Measurements from ENCODE around the gene ZNF35.

Gene ZNF35

GRCh38 chr3:44648564-44649229 is at the start of gene ZNF35:
TSS of gene ZNF35 (plus strand) at chr3:44648732. CDS start at chr3:44651068, 2,336 bp downstream.
- peak; percentile 40 for DNase-seq
- Mint-ChIP-seq H3K36me3 (ENCODE audit: low read depth) (peaks cover 52% of the 10 kb centered on the region), H3K4me3 (peak within 1 kb of the TSS; percentile 79), H3K27me3 (peaks cover 13% of the 10 kb centered on the region), H3K9me3 (peaks cover 45% of the 10 kb centered on the region), H3K4me1 (peaks cover 13% of the 10 kb centered on the region), H3K27ac (no peak within 1 kb of the TSS)
- peak; percentile 54 for ATAC-seq

GRCh38 chr3:44601749-44602148 is 46.8 kb upstream of the ZNF35 start:
- DNase-seq (no peak), ATAC-seq (no peak)
- Mint-ChIP-seq H3K4me1 (no peaks in the 10 kb centered on the region), H3K27ac (no peak overlapping the region), H3K9me3 (peaks cover 9% of the 10 kb centered on the region), H3K27me3 (peaks cover 4% of the 10 kb centered on the region), H3K4me3 (no peak overlapping the region), H3K36me3 (ENCODE audit: low read depth) (peaks cover 7% of the 10 kb centered on the region)

GRCh38 chr3:44612678-44613077 is 35.9 kb upstream of the ZNF35 start:
- Mint-ChIP-seq H3K4me3 (no peak overlapping the region), H3K9me3 (peaks cover 4% of the 10 kb centered on the region), H3K4me1 (no peaks in the 10 kb centered on the region), H3K27ac (no peak overlapping the region), H3K27me3 (peaks cover 2% of the 10 kb centered on the region), H3K36me3 (ENCODE audit: low read depth) (peaks cover 5% of the 10 kb centered on the region)
- no peak for DNase-seq
- ATAC-seq = no peak

GRCh38 chr3:44624749-44625480 is 23.6 kb upstream of the ZNF35 start, which contains the start of gene ZNF197:
TSS of gene ZNF197 (plus strand) at chr3:44625036. CDS start at chr3:44629155, 4,119 bp downstream.
- peak within 1 kb of the TSS; percentile 88 for H3K4me3 Mint-ChIP-seq
- peaks cover 33% of the 10 kb centered on the region for H3K4me1 Mint-ChIP-seq
- ATAC-seq (peak; percentile 93), DNase-seq (peak; percentile 69)
- no peaks in the 10 kb centered on the region for H3K27me3 Mint-ChIP-seq
- peak within 1 kb of the TSS; percentile 73 for H3K27ac Mint-ChIP-seq
- H3K9me3 Mint-ChIP-seq = peaks cover 3% of the 10 kb centered on the region
- peaks cover 13% of the 10 kb centered on the region for H3K36me3 Mint-ChIP-seq (ENCODE audit: low read depth)

GRCh38 chr3:44628716-44629115 is 19.8 kb upstream of the ZNF35 start:
- Mint-ChIP-seq H3K9me3 (peaks cover 3% of the 10 kb centered on the region), H3K36me3 (ENCODE audit: low read depth) (peaks cover 42% of the 10 kb centered on the region), H3K27me3 (no peaks in the 10 kb centered on the region), H3K27ac (no peak overlapping the region), H3K4me1 (peaks cover 33% of the 10 kb centered on the region), H3K4me3 (no peak overlapping the region)
- no peak for ATAC-seq
- no peak for DNase-seq

GRCh38 chr3:44632193-44632592 is 16.3 kb upstream of the ZNF35 start:
- H3K36me3 Mint-ChIP-seq (ENCODE audit: low read depth) = peaks cover 73% of the 10 kb centered on the region
- no peaks in the 10 kb centered on the region for H3K27me3 Mint-ChIP-seq
- peaks cover 16% of the 10 kb centered on the region for H3K9me3 Mint-ChIP-seq
- DNase-seq (no peak), ATAC-seq (no peak)
- peaks cover 11% of the 10 kb centered on the region for H3K4me1 Mint-ChIP-seq
- H3K4me3 Mint-ChIP-seq = no peak overlapping the region
- no peak overlapping the region for H3K27ac Mint-ChIP-seq

GRCh38 chr3:44642337-44642736 is 6.2 kb upstream of the ZNF35 start:
- ATAC-seq = no peak
- Mint-ChIP-seq H3K4me3 (no peak overlapping the region), H3K4me1 (no peaks in the 10 kb centered on the region), H3K27me3 (no peaks in the 10 kb centered on the region), H3K27ac (no peak overlapping the region), H3K9me3 (peaks cover 72% of the 10 kb centered on the region), H3K36me3 (ENCODE audit: low read depth) (peaks cover 76% of the 10 kb centered on the region)
- DNase-seq = no peak

- Mint-ChIP-seq H3K27ac (no peak overlapping the region), H3K36me3 (ENCODE audit: low read depth) (peaks cover 73% of the 10 kb centered on the region), H3K4me3 (no peak overlapping the region), H3K4me1 (peaks cover 6% of the 10 kb centered on the region), H3K9me3 (peaks cover 72% of the 10 kb centered on the region), H3K27me3 (peaks cover 1% of the 10 kb centered on the region)
- ATAC-seq (no peak), DNase-seq (no peak)
These were observed 5.5 kb upstream of the ZNF35 start for GRCh38 chr3:44643024-44643423.

GRCh38 chr3:44647771-44648170 is 761 bp upstream of the ZNF35 start:
- Mint-ChIP-seq H3K4me3 (peak overlapping the region; percentile 79), H3K4me1 (peaks cover 13% of the 10 kb centered on the region), H3K27me3 (peaks cover 13% of the 10 kb centered on the region), H3K27ac (no peak overlapping the region), H3K9me3 (peaks cover 50% of the 10 kb centered on the region), H3K36me3 (ENCODE audit: low read depth) (peaks cover 55% of the 10 kb centered on the region)
- no peak for DNase-seq
- ATAC-seq = no peak

GRCh38 chr3:44649709-44650108 is 1.2 kb downstream of the ZNF35 start:
- DNase-seq = no peak
- H3K4me3 Mint-ChIP-seq = no peak overlapping the region
- H3K27me3 Mint-ChIP-seq = peaks cover 13% of the 10 kb centered on the region
- H3K4me1 Mint-ChIP-seq = peaks cover 13% of the 10 kb centered on the region
- ATAC-seq = no peak
- H3K9me3 Mint-ChIP-seq = peaks cover 51% of the 10 kb centered on the region
- H3K27ac Mint-ChIP-seq = no peak overlapping the region
- peaks cover 58% of the 10 kb centered on the region for H3K36me3 Mint-ChIP-seq (ENCODE audit: low read depth)

- ATAC-seq = no peak
- Mint-ChIP-seq H3K4me3 (no peak overlapping the region), H3K27ac (no peak overlapping the region), H3K4me1 (peaks cover 4% of the 10 kb centered on the region), H3K27me3 (peaks cover 5% of the 10 kb centered on the region), H3K9me3 (peaks cover 52% of the 10 kb centered on the region), H3K36me3 (ENCODE audit: low read depth) (peaks cover 71% of the 10 kb centered on the region)
- no peak for DNase-seq
These were observed 5.5 kb downstream of the ZNF35 start for GRCh38 chr3:44654039-44654438.

- no peak for ATAC-seq
- Mint-ChIP-seq H3K27me3 (no peaks in the 10 kb centered on the region), H3K4me3 (no peak overlapping the region), H3K4me1 (no peaks in the 10 kb centered on the region), H3K27ac (no peak overlapping the region), H3K36me3 (ENCODE audit: low read depth) (peaks cover 59% of the 10 kb centered on the region), H3K9me3 (peaks cover 55% of the 10 kb centered on the region)
- DNase-seq = no peak
These were observed 10.5 kb downstream of the ZNF35 start for GRCh38 chr3:44659015-44659414.

- ATAC-seq (no peak), DNase-seq (no peak)
- H3K9me3 Mint-ChIP-seq = peaks cover 54% of the 10 kb centered on the region
- no peaks in the 10 kb centered on the region for H3K27me3 Mint-ChIP-seq
- no peaks in the 10 kb centered on the region for H3K4me1 Mint-ChIP-seq
- H3K36me3 Mint-ChIP-seq (ENCODE audit: low read depth) = peaks cover 55% of the 10 kb centered on the region
- no peak overlapping the region for H3K4me3 Mint-ChIP-seq
- H3K27ac Mint-ChIP-seq = no peak overlapping the region
These were observed 10.9 kb downstream of the ZNF35 start for GRCh38 chr3:44659434-44659833.

GRCh38 chr3:44661189-44661588 is 12.7 kb downstream of the ZNF35 start:
- H3K36me3 Mint-ChIP-seq (ENCODE audit: low read depth) = peaks cover 52% of the 10 kb centered on the region
- H3K4me3 Mint-ChIP-seq = no peak overlapping the region
- H3K4me1 Mint-ChIP-seq = no peaks in the 10 kb centered on the region
- H3K9me3 Mint-ChIP-seq = peaks cover 63% of the 10 kb centered on the region
- ATAC-seq (no peak), DNase-seq (no peak)
- H3K27ac Mint-ChIP-seq = no peak overlapping the region
- no peaks in the 10 kb centered on the region for H3K27me3 Mint-ChIP-seq

GRCh38 chr3:44665173-44665572 is 16.6 kb downstream of the ZNF35 start:
- Mint-ChIP-seq H3K4me3 (no peak overlapping the region), H3K36me3 (ENCODE audit: low read depth) (peaks cover 15% of the 10 kb centered on the region), H3K27ac (no peak overlapping the region), H3K27me3 (no peaks in the 10 kb centered on the region), H3K4me1 (no peaks in the 10 kb centered on the region), H3K9me3 (peaks cover 33% of the 10 kb centered on the region)
- DNase-seq = no peak
- ATAC-seq = no peak

All from activated naive CD8-positive, alpha-beta T cell treated with anti-CD3 and anti-CD28 coated beads, Interleukin-2, amount 50 U/mL, for 24 hours (primary cell).